ENCODE results near the gene MATN1. TPM values are rescaled to one million over a fixed set of nuclear protein-coding genes. Genes with fewer than 3 reads are reported as not detected.

The MATN1 gene
- total RNA-seq, 1 experiment from 2014 or later = 0.12 TPM

- H4K20me1 ChIP-seq (ENCODE audit: insufficient read depth) = no peaks in the 10 kb centered on the region
- no peak overlapping the region for H2AFZ ChIP-seq (ENCODE audit: low read depth, low read length, poor library complexity, severe bottlenecking)
- H3K9me3 ChIP-seq (ENCODE audit: control insufficient read depth in 1 of 2, insufficient read depth in 1 of 2, low read depth in 1 of 2, low read length in 2 of 2) = no peaks in the 10 kb centered on the region
- ATAC-seq (no peak), DNase-seq (ENCODE audit: low read depth, low spot score) (no peak)
- ChIA-PET POLR2A (no interaction called here), CTCF (interaction anchor here (1.7 kb wide), 1 partner anchor 316 kb away, joined by 6 read pairs; no protein-coding TSS in a partner anchor), RAD21 (ENCODE audit: low non-redundant PET in 1 of 2, low total read pairs in 2 of 2, uncharacterized antibody in 2 of 2, unreplicated experiment in 2 of 2) (no interaction called here)
- no peaks in the 10 kb centered on the region for H3K79me2 ChIP-seq (ENCODE audit: insufficient read depth, low read length)
- no peak overlapping the region for H3K4me3 ChIP-seq (replicated peaks in 1 of 2; ENCODE audit: low read depth in 1 of 2, low read length in 2 of 2)
- no TSS peak for BruUV-seq (replicated peaks)
- H3K36me3 ChIP-seq (ENCODE audit: control insufficient read depth in 1 of 2, insufficient read depth in 2 of 2, low read length in 2 of 2) = no peaks in the 10 kb centered on the region
- no peak overlapping the region for H3K4me2 ChIP-seq (ENCODE audit: low read length)
- no peaks in the 10 kb centered on the region for H3K27me3 ChIP-seq (ENCODE audit: insufficient read depth, low read length)
- peaks cover 3 to 21% of the 10 kb centered on the region in 2 experiments; a peak in 3 of 4 replicates for H3K4me1 ChIP-seq (ENCODE audit: control insufficient read depth in 1 of 2, insufficient read depth in 2 of 2, low read length in 2 of 2)
- no peak overlapping the region for H3K27ac ChIP-seq (ENCODE audit: low read depth, low read length)
- no peak for TF ChIP-seq EGR1 (IDR thresholded peaks at IDR 0.05; ENCODE audit: low read depth)
- TF ChIP-seq CTCF (IDR thresholded peaks at IDR 0.05 in 2 of 3, conservative IDR thresholded peaks at IDR 0.05 in 1 of 3; ENCODE audit: borderline replicate concordance in 1 of 3, insufficient read depth in 1 of 3, low read depth in 2 of 3, low read length in 2 of 3) = no peak
- TF ChIP-seq SIN3A (IDR thresholded peaks at IDR 0.05; ENCODE audit: low read depth) = no peak
- no peak for TF ChIP-seq MAX (IDR thresholded peaks at IDR 0.05)
- TF ChIP-seq FOSL1 (IDR thresholded peaks at IDR 0.05; ENCODE audit: low read depth) = no peak
- no peak for TF ChIP-seq SRF (IDR thresholded peaks at IDR 0.05; ENCODE audit: low read depth)
- TF ChIP-seq, protein P1, sequence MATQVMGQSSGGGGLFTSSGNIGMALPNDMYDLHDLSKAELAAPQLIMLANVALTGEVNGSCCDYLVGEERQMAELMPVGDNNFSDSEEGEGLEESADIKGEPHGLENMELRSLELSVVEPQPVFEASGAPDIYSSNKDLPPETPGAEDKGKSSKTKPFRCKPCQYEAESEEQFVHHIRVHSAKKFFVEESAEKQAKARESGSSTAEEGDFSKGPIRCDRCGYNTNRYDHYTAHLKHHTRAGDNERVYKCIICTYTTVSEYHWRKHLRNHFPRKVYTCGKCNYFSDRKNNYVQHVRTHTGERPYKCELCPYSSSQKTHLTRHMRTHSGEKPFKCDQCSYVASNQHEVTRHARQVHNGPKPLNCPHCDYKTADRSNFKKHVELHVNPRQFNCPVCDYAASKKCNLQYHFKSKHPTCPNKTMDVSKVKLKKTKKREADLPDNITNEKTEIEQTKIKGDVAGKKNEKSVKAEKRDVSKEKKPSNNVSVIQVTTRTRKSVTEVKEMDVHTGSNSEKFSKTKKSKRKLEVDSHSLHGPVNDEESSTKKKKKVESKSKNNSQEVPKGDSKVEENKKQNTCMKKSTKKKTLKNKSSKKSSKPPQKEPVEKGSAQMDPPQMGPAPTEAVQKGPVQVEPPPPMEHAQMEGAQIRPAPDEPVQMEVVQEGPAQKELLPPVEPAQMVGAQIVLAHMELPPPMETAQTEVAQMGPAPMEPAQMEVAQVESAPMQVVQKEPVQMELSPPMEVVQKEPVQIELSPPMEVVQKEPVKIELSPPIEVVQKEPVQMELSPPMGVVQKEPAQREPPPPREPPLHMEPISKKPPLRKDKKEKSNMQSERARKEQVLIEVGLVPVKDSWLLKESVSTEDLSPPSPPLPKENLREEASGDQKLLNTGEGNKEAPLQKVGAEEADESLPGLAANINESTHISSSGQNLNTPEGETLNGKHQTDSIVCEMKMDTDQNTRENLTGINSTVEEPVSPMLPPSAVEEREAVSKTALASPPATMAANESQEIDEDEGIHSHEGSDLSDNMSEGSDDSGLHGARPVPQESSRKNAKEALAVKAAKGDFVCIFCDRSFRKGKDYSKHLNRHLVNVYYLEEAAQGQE (IDR thresholded peaks at IDR 0.05; ENCODE audit: low read depth) = no peak
- no peak for TF ChIP-seq POLR2A (IDR thresholded peaks at IDR 0.05; ENCODE audit: borderline replicate concordance, extremely low read depth, insufficient read depth, insufficient read length)
- no peak for TF ChIP-seq EZH2phosphoT487 (IDR thresholded peaks at IDR 0.05; ENCODE audit: borderline replicate concordance)
- no peak for TF ChIP-seq ELF1 (IDR thresholded peaks at IDR 0.05; ENCODE audit: borderline replicate concordance, low read depth)
- no peak for TF ChIP-seq POLR2AphosphoS5 (IDR thresholded peaks at IDR 0.05; ENCODE audit: low read depth, low read length)
- intact Hi-C loops (cut with micrococcal nuclease) = no loop called here
- no peak overlapping the region for H3K9ac ChIP-seq (ENCODE audit: low read length)
- no peaks in the 10 kb centered on the region for H3K9me2 ChIP-seq (ENCODE audit: insufficient read depth)
Observed at GRCh38 chr1:30696831-30697230, 26.6 kb downstream of the MATN1 start.
